Esophagus (tissue), 2 donors: ENCODE data around the gene UROS. TPM values are rescaled to one million over a fixed set of nuclear protein-coding genes. Genes with fewer than 3 reads are reported as not detected.

ENCODE experiments used
- H3K27ac ChIP-seq, 2 donors: one replicate each; pipeline ENCODE4 v1.5.1; 2013; ENCODE audit warnings: low read depth in 2 of 2, mild to moderate bottlenecking in 2 of 2, inconsistent platforms in 1 of 2, low read length in 1 of 2, moderate library complexity in 1 of 2
- H3K27me3 ChIP-seq, 2 donors: one replicate each; pipeline ENCODE4 v1.6.1; 2013; ENCODE audit warnings: low read length in 2 of 2, control low read depth in 1 of 2, mild to moderate bottlenecking in 1 of 2; ENCODE audit not compliant: insufficient read depth in 2 of 2, control insufficient read depth in 1 of 2
- H3K36me3 ChIP-seq, 2 donors: one replicate each; pipeline ENCODE4 v1.6.1; 2013; ENCODE audit warnings: low read length in 1 of 2; ENCODE audit not compliant: control insufficient read depth in 2 of 2, insufficient read depth in 2 of 2
- H3K4me1 ChIP-seq, 2 donors: one replicate each; pipeline ENCODE4 v1.6.1; 2013; ENCODE audit warnings: low read length in 1 of 2; ENCODE audit not compliant: control insufficient read depth in 2 of 2, insufficient read depth in 2 of 2
- H3K4me3 ChIP-seq, 2 donors: one replicate each; pipeline ENCODE4 v1.5.1; 2013; ENCODE audit warnings: low read length in 2 of 2, mild to moderate bottlenecking in 2 of 2, low read depth in 1 of 2, moderate library complexity in 1 of 2
- H3K9me3 ChIP-seq, 2 donors: one replicate each; pipeline ENCODE4 v1.6.1; 2013; ENCODE audit warnings: mild to moderate bottlenecking in 2 of 2, low read depth in 1 of 2, low read length in 1 of 2, moderate library complexity in 1 of 2; ENCODE audit not compliant: control insufficient read depth in 2 of 2, insufficient read depth in 1 of 2
- WGBS, 2 donors: extraction: QIAGEN DNeasy Blood & Tissue Kit; methylation state at CpG; one replicate each; pipeline ENCODE4 v1.1.7; 2013; 5-methylcytosine and 5-hydroxymethylcytosine counted together
- polyA plus RNA-seq, 2 donors: library from polyadenylated mRNA; stranded (reverse); fragments of 200-250 nt; gene quantifications; one replicate each; pipeline ENCODE4 v1.2.3, GENCODE V29; 2013
- donor health status: healthy with polysubstance abuse.
- donor health status: Bipolar disorder and iron deficiency.

Gene UROS
- polyA plus RNA-seq, 2 donors = 16.8 to 23.6 TPM

DNA sequence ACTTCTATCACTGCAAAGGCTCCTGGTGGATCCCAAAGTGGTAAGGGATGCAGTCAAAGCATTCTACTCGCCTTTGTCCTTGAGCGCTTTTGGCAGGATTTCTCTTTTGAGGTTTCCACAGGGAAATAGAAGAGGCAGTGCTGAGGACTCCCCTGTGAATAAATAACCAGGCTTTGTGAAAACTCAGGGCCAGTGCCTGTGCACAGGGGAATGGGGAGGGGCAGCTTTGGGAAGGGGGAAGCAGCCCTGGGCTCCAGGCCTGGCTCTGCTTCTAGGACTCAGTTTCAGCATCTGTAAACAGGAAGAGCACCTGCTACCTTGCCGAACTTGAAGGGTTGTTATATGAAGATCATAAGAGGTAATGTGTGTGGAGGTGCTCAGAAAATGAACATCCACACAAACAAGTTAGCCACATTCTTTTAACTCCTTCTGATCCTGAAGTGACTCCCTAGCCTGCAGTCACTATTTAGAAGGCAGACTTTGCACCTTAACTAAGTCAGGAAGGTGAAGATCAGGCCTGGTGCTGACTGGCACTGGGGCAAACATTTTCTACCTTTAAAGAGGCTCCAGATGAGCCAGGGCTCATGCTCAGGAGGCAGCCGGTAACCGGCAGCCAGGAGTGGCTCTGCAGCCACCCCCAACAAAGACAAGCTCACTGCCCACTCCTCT lies 24.9 kb downstream of the UROS start:
- H3K36me3 ChIP-seq = peaks cover 13 to 31% of the 10 kb centered on the region in 2 donors
- WGBS, 2 donors = 53 to 65% methylated on average over 5 of the region's 5 CpGs
- H3K4me3 ChIP-seq = no peak overlapping the region
- H3K27ac ChIP-seq = no peak overlapping the region
- peaks cover 0 to 2% of the 10 kb centered on the region in 2 donors for H3K4me1 ChIP-seq
- H3K27me3 ChIP-seq = no peaks in the 10 kb centered on the region
- H3K9me3 ChIP-seq = no peaks in the 10 kb centered on the region

DNA sequence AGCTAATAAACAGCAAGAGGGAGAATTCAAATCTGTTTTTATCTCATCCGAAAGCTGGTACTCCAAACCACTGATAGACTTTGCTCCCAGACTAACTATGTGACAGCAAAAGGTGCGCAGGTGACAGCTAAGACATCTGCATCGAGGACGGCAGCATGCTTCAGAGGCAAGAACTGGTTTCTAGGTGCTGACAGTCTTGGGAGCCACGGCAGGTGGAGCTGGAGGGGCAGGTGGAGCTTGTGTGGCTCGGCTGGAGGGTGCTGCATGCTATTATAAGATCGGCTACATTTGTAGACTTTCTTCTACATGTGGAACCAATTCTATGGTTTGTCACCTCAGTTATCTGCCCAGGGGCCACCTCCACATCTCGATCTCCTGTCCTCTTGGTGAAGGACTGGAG lies 25.6 kb downstream of the UROS start:
- no peaks in the 10 kb centered on the region for H3K4me1 ChIP-seq
- H3K4me3 ChIP-seq = no peak overlapping the region
- H3K27me3 ChIP-seq = no peaks in the 10 kb centered on the region
- 84 to 91% methylated on average over 8 of the region's 8 CpGs for WGBS, 2 donors
- no peaks in the 10 kb centered on the region for H3K9me3 ChIP-seq
- H3K36me3 ChIP-seq = peaks cover 14 to 33% of the 10 kb centered on the region in 2 donors
- no peak overlapping the region for H3K27ac ChIP-seq

DNA sequence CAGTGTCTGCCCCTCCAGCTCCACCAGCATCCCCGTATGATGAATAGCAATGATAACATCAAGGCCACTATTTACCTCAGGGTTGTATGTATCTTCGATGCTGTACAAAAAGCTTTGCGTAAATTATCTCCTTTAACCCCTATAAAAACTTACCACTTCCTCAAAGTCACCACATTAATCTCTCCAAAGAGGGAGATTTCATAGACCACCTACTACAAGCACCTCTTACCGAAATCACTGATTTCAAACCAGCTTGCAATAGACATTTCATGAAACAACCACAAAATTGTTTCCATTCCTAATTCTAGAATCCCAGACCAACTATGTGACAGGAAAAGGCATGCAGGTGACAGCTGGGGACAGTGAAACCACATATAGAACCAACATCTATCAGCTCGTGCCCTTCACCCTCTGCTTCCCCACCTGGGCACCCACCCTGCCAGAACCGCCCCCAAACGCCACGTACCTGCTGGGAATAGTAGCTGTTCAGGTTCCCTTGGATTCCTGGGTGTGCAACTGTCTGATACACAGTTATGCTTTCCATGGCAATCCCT lies 27.3 kb downstream of the UROS start:
- Histone ChIP-seq H3K4me1 (no peaks in the 10 kb centered on the region), H3K9me3 (no peaks in the 10 kb centered on the region), H3K36me3 (peaks cover 14 to 32% of the 10 kb centered on the region in 2 donors), H3K27me3 (no peaks in the 10 kb centered on the region), H3K4me3 (no peak overlapping the region), H3K27ac (no peak overlapping the region)
- WGBS, 2 donors = 82 to 83% methylated on average over 8 of the region's 8 CpGs

DNA sequence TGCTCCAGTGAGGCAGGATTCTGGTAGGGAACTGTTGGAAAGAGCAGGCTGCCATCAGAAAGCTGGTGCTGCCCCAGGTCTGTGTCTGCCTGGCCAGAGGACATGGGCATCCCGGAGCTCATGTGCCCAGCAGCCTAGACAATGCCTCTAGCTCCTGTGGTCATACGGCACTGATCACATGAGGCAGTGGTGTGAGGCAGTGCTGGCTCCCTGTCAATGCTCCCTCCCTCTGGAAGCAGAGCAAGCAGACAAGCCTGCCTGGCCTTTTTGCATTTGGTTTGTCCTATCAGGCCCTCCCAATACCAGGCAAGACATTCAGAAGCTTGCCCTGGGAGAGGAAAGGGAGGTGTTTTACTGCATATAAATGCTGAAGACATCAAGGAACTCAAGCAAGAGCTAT lies 27.9 kb downstream of the UROS start:
- H3K27ac ChIP-seq = no peak overlapping the region
- H3K27me3 ChIP-seq = no peaks in the 10 kb centered on the region
- WGBS, 2 donors = 86 to 92% methylated on average over 2 of the region's 2 CpGs
- no peak overlapping the region for H3K4me3 ChIP-seq
- H3K36me3 ChIP-seq = peaks cover 14 to 32% of the 10 kb centered on the region in 2 donors
- H3K9me3 ChIP-seq = no peaks in the 10 kb centered on the region
- H3K4me1 ChIP-seq = no peaks in the 10 kb centered on the region

DNA sequence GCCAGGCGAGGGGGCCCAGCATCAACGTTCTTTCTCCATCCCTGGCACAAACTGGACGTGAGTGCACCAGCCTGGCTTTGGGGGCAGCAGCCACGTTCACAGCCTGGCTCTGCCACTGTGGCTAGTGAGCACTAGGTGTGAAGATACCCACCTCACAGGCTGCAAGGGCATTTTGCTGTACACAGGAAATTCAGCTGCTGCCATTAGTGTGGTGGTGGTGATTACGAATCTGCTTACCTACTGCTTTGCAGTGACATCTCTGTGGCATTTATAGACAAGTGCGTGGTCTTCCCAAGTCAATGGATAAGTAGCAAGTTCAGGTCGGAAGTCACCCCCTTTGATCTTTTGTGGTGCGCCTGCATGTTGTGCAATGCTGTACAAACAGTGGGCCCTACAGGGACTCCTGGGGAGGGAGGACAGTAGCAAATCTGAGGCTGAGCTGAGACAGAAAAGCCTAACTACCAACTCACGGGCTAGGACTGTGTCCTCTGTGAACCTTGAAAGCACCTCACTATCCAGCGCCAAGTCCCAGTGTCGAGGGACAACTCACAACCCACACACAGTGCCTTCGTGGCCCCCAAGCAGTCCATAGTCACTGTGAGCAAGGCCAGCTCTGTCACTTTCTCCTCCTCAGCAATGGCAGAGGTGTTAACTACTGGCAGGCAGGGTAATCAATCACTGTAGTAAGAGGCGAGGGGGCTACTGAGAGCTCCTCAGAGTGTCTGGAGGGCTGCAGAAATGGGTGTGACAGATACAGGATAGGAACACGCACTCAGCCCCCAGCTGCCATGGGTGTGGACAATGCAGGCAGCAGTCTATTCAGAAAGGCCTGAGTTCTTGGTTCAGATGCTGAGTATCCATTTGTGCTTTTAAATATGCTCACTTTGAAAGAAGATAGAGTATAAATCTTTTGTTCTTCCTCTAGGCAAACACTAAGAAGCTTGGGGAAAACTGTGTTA lies 30.4 kb downstream of the UROS start:
- no peak overlapping the region for H3K4me3 ChIP-seq
- H3K36me3 ChIP-seq = peaks cover 11 to 35% of the 10 kb centered on the region in 2 donors
- H3K27ac ChIP-seq = no peak overlapping the region
- 88 to 90% methylated on average over 14 of the region's 14 CpGs for WGBS, 2 donors
- no peaks in the 10 kb centered on the region for H3K9me3 ChIP-seq
- H3K4me1 ChIP-seq = no peaks in the 10 kb centered on the region
- H3K27me3 ChIP-seq = no peaks in the 10 kb centered on the region

DNA sequence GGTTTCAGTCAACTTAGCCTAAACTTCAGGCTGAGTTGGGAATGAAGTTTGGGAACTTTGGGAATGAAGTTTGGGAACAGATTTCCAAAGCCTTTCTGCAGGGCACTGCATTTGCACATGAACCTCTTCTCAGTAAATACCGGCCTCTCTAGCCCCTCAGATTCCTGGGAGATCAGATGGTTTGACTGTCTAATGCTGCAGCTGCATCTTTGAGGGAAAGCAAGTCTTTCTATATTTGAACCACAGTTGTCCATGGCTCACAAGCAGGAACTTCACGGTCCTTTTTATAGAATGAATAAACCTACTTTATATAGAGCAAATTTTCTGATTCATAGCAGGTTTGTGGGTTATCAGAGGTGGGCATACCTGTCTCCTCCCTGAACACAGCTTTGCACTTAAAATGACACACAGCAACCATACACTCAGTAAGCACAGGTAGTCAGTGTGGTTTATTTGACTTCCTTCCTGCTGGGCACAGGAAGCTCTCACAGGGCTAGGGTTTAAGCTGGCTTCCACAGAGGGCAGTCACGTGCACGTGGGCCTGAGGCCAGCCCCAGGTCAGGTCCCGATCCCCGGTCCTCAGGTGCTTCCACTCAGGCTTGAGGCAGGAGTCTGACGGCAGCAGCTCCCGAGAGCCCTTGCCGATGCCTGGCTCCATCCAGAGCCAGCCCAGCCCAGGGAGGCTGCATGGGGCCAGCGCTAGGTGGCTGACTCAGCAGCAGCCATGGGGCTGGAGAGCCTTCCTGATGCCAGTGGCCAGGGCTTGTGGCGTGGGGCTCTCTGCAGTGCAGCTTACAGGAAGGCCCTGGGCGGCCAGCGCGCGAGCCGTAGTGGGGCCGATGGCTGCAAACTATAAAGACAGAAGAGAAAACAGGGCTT lies 34.7 kb downstream of the UROS start:
- Histone ChIP-seq H3K27me3 (no peaks in the 10 kb centered on the region), H3K9me3 (no peaks in the 10 kb centered on the region), H3K27ac (no peak overlapping the region), H3K4me3 (no peak overlapping the region), H3K4me1 (no peaks in the 10 kb centered on the region), H3K36me3 (peaks cover 7 to 18% of the 10 kb centered on the region in 2 donors)
- 82 to 83% methylated on average over 17 of the region's 17 CpGs for WGBS, 2 donors

DNA sequence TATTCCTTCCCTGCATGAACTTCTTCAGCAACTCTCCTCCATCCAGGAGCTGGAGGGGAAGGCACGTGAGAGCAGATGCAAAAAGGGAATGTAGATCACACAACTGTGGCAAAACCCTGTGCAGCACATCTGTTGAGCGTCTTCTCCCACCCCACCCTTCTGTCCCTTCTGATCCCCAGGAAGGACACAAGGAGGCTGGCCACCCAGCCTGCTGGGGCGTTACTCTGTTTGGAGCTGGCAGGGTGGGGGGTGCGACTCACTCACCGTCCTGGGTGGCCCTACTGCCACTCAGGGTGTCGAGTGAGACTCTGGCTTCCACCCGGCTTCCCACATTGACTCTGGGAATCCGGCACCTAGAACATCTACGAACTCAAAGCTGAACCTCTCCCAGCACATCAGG lies 37.3 kb downstream of the UROS start:
- Histone ChIP-seq H3K27ac (no peak overlapping the region), H3K36me3 (peaks cover 5 to 10% of the 10 kb centered on the region in 2 donors), H3K9me3 (no peaks in the 10 kb centered on the region), H3K27me3 (no peaks in the 10 kb centered on the region), H3K4me1 (no peaks in the 10 kb centered on the region), H3K4me3 (no peak overlapping the region)
- WGBS, 2 donors = 67 to 78% methylated on average over 9 of the region's 9 CpGs

DNA sequence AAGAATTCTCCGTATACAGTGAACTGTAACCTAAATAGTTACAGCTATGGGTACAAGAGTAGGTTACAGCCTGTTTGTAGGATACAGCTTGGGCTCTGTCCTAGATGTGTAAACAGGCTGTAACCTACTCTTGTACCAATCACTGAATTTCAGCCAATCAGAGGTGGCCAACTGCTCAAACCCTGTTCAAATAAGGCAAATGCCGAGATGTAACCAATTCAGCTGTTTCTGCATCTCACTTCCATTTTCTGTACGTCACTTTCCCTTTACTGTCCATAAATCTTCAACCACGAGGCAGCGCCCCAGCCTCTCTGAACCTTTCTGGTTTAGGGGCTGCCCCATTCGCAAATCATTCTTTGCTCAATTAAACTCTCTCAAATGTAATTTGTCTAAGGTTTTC lies 39.1 kb downstream of the UROS start:
- H3K4me3 ChIP-seq = no peak overlapping the region
- H3K36me3 ChIP-seq = peaks cover 0 to 6% of the 10 kb centered on the region in 2 donors
- H3K27ac ChIP-seq = no peak overlapping the region
- H3K27me3 ChIP-seq = no peaks in the 10 kb centered on the region
- 79 to 83% methylated on average over 6 of the region's 6 CpGs for WGBS, 2 donors
- H3K4me1 ChIP-seq = no peaks in the 10 kb centered on the region
- peaks cover 0 to 4% of the 10 kb centered on the region in 2 donors for H3K9me3 ChIP-seq

DNA sequence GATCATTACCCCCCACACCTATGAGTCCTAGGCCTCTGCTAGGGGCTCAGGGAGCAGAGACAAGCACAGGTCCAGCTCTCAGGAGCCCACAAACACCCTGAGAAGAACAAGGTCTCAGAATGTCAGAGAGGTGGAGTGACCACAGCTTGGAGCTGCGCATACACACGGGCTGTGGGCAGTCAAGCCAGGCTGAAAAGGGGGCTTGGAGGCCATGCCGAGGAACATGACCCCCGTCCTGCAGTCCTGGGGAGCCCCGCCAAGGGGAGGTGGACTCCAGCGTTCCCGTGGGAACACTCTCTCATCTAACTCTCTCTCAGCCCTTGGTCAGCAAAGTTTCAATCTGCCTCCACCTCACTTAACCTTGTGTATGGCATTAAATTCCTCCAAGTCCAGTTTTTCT lies 39.6 kb downstream of the UROS start:
- Histone ChIP-seq H3K27ac (no peak overlapping the region), H3K9me3 (peaks cover 0 to 4% of the 10 kb centered on the region in 2 donors), H3K36me3 (peaks cover 0 to under 1% of the 10 kb centered on the region in 2 donors), H3K4me1 (no peaks in the 10 kb centered on the region), H3K27me3 (no peaks in the 10 kb centered on the region), H3K4me3 (no peak overlapping the region)
- 89 to 94% methylated on average over 7 of the region's 7 CpGs for WGBS, 2 donors
